GM19467 (cell line): ENCODE results near the gene LARP6.

Source experiments
- ATAC-seq: cut with Tn5 transposase; IDR thresholded peaks from one replicate; pipeline ENCODE4 v1.9.1; 2021; ENCODE audit warnings: mild to moderate bottlenecking, moderate library complexity; ENCODE audit not compliant: unreplicated experiment

LARP6 gene

GRCh38 chr15:70796516-70797310 is 57.2 kb downstream of the LARP6 start:
- ATAC-seq: no peak

DNA sequence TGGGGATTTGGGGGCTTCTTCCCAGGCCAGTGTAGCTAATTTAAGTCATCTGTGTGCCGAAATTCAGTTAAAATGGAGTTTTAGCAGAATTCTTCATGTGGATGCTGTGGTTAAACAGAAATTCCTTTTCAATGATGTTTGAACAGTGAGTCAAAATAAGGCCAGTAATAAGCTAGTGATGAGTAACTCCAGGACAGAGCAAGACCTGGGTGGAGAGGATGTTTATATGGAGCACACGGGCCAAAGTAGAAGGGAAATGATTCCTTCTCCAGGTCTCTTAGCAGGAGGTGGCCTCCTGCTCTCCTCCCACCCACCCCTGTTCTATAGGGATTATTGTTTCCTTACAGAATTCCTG is 58.7 kb downstream of the LARP6 start:
- no peak for ATAC-seq

DNA sequence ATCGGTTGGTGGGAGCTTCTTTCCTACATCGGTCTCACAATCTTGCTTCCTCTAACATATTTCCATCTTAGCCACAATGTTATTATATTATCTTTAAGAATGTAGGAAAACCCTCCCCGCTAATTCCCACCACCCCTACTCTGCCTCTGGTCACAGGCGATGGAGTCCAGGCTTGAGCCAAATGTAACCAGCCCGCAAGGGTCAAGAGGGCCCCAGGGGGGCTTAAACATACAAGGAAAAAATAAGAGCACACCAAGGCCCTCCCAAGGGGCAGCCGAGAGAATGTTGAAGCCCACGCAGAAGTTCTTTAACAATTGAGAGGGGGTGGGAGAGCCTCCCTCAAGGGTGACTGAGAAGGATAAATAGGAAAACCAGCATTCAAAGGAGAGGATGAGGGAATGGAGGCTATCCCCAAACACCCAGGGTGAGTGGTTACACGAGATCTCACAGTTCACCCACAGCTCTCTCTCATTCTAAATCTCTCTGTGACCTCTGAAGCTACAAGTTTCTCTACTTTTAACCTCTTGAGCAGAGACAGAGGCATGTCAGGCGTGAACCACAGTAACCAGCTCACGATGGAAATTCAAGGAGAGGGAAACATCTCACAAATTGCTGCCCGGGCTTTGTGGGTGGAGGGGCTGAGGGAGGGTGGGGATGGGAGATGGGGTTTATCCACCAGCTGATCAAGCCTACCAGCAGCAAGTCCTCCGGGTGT is 59.2 kb downstream of the LARP6 start:
- ATAC-seq: no peak

DNA sequence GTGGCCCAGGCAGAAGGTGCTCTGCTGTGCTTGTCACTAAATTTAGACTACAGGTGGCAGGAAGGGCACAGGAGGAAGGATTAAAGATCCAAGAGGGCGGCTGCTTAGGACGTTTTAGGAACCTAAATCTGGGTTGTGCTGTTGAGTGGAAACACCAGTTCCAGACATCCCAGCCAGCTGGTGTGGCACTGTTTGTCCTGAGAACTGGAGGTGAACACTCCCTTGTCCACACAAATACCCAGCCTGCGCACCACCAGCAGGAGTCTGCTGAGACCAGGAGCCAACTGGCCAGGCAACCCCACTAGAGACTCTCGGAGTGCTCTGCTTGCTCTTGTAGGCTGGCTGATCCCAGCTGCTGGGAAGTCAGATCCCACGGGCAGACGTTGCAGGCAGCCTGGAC is 60.3 kb downstream of the LARP6 start:
- ATAC-seq: no peak

DNA sequence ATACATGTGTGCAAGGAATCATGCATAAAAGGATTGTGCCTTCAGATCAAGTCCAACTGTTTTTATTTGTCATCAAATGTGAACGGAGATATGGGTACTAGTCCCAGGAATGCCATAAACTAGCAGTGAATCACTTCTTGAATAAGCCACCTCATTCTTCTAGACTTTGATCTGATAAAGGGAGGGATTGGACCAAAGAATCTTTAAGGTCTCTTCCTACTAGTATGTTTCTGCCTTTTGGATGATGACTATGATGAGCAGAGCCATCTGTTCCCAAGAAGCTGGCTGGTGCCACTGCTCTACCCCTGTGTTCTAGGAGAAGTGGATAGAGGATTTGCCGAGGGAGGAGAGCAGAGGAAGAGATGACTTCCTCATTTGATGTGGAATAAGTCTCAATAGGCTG is 61.8 kb downstream of the LARP6 start:
- no peak for ATAC-seq

DNA sequence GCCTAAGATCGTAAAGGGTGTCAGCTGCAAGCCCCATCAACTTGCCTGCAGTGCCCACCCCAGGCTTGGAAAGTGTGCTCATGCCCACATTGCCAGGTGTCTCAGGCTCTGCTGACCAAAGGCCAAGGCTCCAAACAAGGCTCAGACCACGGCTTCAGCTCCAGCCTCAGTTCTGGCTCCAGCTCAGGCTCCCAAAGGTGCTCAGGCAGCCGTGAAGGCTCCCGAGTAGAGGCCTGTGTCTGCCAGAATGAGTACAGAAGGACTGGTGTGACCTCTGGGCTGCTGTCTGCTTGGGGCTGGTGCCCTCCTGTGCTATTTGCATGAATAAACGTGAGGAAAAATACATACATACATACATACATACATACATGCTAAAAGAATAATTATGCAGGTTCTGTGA is 62.7 kb downstream of the LARP6 start:
- no peak for ATAC-seq

DNA sequence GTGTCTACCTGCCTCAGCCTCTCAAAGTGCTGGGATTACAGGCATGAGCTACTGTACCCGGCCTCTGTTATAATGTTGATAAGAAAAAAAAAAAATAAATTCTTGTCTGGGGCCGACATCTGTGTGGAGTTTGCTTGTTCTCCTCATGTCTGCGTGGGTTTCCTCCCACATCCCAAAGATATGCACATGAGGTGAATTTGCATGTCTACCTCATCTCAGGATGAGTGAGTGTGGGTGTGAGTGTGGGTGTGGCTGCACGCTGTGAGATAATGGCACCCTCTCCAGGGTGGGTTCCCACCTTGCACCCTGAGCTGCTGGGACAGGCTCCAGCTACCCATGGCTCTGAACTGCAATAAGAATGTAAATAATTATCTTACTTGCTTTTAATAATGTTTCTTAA is 64.7 kb downstream of the LARP6 start:
- ATAC-seq: no peak

GRCh38 chr15:70788114-70789049 is 65.6 kb downstream of the LARP6 start:
- ATAC-seq: no peak

GRCh38 chr15:70786996-70787395 is 67.0 kb downstream of the LARP6 start:
- no peak for ATAC-seq

GRCh38 chr15:70783610-70784022 is 70.3 kb downstream of the LARP6 start:
- ATAC-seq: no peak

DNA sequence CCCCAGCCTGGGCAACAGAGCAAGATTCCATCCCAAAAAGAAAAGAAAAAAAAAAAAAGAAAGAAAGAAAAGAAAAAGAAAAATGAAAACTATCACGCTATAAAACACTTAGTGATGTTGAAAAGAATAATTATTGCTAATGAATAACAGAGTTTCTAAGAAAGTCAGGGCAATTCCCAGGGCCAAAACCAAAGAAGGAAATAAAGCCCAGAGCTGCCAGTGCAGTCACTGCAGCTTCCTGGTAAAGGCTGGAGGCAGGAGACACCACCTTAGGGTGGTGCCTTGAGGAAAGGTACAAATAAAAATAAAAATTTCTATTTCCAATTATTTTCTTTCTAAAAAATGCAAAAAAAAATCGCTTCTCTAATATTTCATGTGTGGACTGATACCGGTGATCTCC is 70.9 kb downstream of the LARP6 start:
- ATAC-seq: no peak

- no peak for ATAC-seq
Measured at GRCh38 chr15:70781236-70781635, 72.7 kb downstream of the LARP6 start.
